HS-27A (cell line): ENCODE measurements around the gene CDH26.
"Not testable (repeated sequence)": the region's sequence is repeated elsewhere in the genome, so short reads cannot be mapped to it uniquely, and the experiment has no call there.

Source experiments
- DNase-seq: peaks from one replicate; pipeline ENCODE4 v3.0.0-alpha.2; 2012; ENCODE audit warnings: low read depth, missing footprints

Gene CDH26

GRCh38 chr20:59940956-59941294 lies 17.3 kb upstream of the CDH26 start:
- no peak for DNase-seq

GRCh38 chr20:59942245-59942644 lies 16.0 kb upstream of the CDH26 start:
- DNase-seq: no peak

GRCh38 chr20:59944726-59945125 lies 13.5 kb upstream of the CDH26 start:
- no peak for DNase-seq

GRCh38 chr20:59945175-59945574 lies 13.0 kb upstream of the CDH26 start:
- DNase-seq: no peak

DNA sequence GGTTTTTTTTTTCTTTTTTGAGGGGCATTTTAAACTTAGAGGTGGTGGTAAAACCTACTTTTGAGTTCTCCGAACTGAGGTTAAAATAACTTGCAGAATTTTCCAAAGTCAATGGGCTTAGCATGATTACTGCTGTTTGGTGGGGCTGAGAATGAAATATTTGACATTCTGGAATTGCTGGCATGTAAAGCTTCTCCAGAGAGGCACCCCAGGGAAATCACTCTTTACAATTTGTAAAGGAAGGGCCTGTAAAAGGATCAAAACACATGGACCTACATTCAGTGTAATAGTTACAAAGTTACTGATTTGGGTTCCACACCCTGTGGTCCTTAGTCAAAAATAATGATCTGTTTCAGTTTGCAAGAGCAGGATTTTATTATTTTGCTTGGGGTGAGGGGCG lies 12.5 kb upstream of the CDH26 start:
- no peak for DNase-seq

GRCh38 chr20:59947376-59947775 lies 10.8 kb upstream of the CDH26 start:
- no peak for DNase-seq

- DNase-seq: no peak
Observed at GRCh38 chr20:59948212-59948611, 10.0 kb upstream of the CDH26 start.

DNA sequence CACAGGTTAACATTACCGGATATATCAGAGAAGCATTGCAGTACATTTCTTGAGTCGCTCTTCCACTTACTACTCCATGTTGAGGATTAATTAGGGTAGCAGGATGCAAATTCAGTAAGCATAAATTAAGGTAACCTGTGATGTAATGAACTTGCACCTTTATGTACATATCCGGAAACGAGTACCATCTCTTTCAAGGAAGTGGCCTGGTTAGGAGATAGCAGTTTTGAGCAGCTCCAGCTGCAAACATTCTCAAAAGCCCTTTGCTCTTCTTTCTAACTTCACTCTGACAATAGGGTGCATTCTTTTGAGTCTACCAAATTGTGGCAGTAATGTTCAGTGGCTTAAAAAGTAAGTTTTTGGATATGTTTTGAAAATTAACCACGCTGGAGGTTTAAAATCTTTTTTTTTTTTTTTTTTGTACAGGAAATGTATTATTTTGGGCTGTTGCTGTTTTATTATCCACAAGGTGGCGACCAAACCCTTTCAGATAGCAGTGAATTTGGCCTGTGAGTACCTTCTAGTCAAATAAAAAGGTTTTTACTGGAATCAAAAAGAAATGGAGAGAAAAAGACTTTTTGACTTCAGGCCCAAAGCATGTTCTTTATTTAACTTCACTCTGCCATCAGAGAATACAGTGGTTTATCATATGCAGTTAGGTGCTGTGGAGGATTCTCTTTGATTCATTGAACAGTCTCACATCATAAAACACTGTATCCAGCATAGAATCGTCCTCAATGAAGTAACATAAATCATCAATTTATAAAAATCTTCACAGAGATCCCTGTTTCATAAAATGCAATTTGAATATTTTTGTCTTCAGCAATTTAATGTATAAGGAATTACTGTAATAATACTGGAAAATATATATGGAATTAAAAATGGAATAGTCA lies 9.1 kb upstream of the CDH26 start:
- no peak for DNase-seq

- DNase-seq: no peak
Observed at GRCh38 chr20:59949911-59950310, 8.3 kb upstream of the CDH26 start.

GRCh38 chr20:59954718-59955117 lies 3.5 kb upstream of the CDH26 start:
- DNase-seq: no peak

GRCh38 chr20:59955131-59955796 lies 3.0 kb upstream of the CDH26 start:
- DNase-seq: no peak

- not testable (repeated sequence) for DNase-seq
Observed at GRCh38 chr20:59957568-59957967, 655 bp upstream of the CDH26 start.

- DNase-seq: no peak
Observed at GRCh38 chr20:59958626-59959025, 403 bp downstream of the CDH26 start.

- DNase-seq: no peak
Observed at GRCh38 chr20:59961423-59961822, 3.2 kb downstream of the CDH26 start.

DNA sequence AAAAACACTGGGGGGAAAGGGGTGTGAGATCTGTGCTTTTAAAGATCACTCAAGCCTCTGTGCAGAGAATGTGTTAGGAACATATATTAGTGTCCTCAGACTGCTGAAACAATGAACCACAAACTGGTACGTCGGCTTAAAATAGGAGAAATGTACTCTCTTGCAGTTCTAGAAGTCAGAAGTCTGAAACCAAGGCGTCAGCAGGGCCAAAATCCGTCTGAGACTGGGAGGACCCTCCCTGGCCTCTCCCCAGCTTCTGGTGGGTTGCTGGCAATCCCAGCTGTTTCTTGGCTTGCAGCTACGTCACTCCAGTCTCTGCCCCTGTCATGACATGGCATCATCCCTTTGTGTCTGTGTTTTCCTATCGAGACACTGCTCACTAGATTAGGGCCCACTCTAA lies 3.9 kb downstream of the CDH26 start:
- DNase-seq: no peak

DNA sequence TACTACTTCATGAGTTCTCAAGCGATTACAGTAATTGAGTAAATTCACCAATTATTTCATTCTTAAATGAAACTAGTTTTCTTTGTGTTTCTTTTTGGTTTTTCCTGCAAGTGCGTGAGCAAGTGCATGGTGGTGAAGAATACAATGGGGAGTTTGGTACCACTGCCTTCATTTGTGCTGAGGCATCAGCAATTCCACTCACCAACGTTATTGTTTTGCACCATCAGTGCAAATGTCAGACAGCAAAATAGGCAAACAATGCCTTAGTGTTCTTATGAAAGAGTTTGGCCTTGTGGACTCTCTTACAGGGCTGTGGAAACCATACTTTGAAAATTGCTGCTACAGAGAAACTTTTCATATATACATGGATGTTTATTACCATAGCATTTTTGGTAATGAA lies 8.2 kb downstream of the CDH26 start:
- DNase-seq: no peak

DNA sequence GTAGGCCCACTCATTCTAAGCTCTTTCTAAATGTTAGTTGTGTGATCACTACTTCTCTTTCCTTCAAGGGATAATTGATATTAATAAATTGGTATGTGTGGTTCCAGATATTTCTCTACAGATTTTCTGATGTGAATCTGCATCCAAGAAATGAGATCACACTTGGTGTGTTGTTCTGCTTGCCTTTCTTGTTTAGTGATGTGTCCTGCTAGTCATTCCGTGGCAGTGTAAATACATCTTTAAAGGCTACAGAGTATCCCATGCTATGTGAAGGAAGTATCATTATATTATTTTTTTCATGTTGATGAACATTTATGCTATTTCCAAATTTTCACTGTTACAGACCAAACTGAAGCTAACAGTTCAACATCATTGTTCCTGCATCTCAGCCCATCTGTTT lies 13.2 kb downstream of the CDH26 start:
- no peak for DNase-seq

DNA sequence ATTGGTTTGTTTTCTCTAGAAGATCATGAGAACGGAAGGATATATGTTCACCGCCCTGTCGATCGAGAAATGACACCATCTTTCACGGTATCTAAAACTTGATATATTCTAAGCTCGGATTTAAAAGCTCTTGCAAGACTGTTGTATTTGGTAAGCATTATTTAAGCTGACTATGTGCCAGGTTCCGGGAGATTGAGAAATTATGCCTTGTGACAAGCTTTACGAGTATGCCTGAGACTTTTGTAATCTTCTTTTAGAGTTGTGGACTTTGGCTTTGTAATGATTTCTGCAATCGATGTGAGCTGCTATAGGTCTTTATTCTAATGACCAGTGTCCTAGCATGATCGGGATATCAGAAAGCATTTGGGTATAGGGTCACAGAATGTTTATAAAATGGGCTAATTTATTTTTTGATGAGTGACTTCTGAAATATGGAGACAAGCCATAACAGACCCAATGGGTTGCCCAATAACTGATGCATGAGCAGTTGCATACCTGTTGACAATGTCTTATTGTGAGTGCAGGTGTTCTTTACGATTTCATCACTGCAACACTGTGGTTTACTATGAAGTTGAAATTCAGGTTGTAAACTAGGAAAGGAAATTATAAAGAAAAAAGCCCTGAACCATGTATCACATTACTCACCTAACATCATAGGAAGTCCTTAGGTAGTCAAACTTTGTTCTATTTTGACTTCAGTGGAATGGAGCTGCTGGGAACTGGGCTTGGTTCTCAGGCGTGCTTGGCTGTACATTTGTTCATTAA lies 14.0 kb downstream of the CDH26 start:
- DNase-seq: no peak

GRCh38 chr20:59976156-59976782 lies 18.0 kb downstream of the CDH26 start:
- DNase-seq: no peak

DNA sequence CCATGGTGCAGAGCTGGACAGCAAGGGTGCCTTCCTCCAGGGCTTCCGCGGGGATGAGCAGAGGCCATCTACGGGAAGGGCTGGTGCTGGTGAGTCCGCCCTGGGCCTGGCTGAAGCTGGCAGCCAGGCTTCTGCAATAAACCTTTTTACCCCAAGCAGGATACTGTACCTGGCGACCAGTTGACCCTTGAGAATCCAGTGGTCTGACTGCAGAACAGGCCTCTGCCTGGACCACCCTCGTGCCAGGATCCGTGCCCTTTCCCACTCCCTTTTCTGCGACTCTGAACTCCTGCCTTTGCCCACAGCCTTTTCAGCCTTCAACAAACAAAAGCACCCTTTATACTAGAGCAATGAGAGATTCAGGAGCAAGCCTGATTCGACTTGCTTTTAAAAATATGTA lies 18.9 kb downstream of the CDH26 start:
- no peak for DNase-seq

DNA sequence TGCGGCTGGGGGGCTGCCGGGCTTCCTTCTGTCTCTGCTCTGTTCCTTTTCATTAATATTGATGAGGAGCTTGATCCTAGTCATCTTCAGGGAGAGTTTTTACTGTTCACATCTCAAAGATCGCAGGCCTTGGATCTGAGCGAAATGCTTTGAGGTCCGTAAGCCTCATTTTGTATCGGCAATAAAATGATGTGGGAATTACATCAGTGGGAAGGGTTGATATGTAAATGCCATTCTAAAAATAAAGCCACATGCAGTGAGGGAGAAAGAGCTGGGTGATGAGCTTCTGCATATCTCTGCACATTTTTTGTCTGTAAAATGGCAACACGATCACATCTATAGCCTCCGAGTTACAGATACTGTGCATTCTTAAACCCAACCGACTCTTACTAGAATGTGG lies 24.9 kb downstream of the CDH26 start:
- DNase-seq: no peak

GRCh38 chr20:59984541-59984940 lies 26.3 kb downstream of the CDH26 start:
- DNase-seq: no peak
